ENCODE data around the gene EML3. TPM values are rescaled to one million over a fixed set of nuclear protein-coding genes. Genes with fewer than 3 reads are reported as not detected.

Gene EML3
- polyA plus RNA-seq, 1 donor from 2014 or later = 0.38 TPM

- peak overlapping the region; percentile 64 for H3K9ac ChIP-seq (ENCODE audit: low read length)
Observed at GRCh38 chr11:62552485-62553079, 60.0 kb downstream of the EML3 start.

More at GRCh38 chr11:62552485-62553079, 60.0 kb downstream of the EML3 start:
- Histone ChIP-seq H3K36me3 (ENCODE audit: insufficient read depth, low read length) (no peaks in the 10 kb centered on the region), H3K4me2 (ENCODE audit: low read length) (peak overlapping the region; percentile 36), H3K27ac (ENCODE audit: low read length) (peak overlapping the region; percentile 96), H2AFZ (ENCODE audit: low read depth, low read length) (no peak overlapping the region), H3K9me2 (ENCODE audit: insufficient read depth, low read length) (no peaks in the 10 kb centered on the region), H3K27me3 (ENCODE audit: insufficient read depth, low read depth, low read length) (peaks cover 8% of the 10 kb centered on the region), H3K4me3 (ENCODE audit: low read length) (peak overlapping the region; percentile 25), H4K20me1 (ENCODE audit: insufficient read depth) (no peaks in the 10 kb centered on the region), H3K79me2 (replicated peaks; ENCODE audit: insufficient read depth, low read length) (no peaks in the 10 kb centered on the region), H3F3A (ENCODE audit: insufficient read depth, low read length, poor library complexity, severe bottlenecking) (no peaks in the 10 kb centered on the region), H3K9me3 (ENCODE audit: low read length) (no peaks in the 10 kb centered on the region)
- TF ChIP-seq EP300 (conservative IDR thresholded peaks at IDR 0.05; ENCODE audit: poor library complexity, severe bottlenecking) (no peak), TAF1 (IDR thresholded peaks at IDR 0.05; ENCODE audit: low read depth) (no peak), EZH2 (IDR thresholded peaks at IDR 0.05; ENCODE audit: borderline replicate concordance, insufficient read depth, low read length, poor library complexity, severe bottlenecking) (no peak), SMC3 (conservative IDR thresholded peaks at IDR 0.05; ENCODE audit: poor library complexity) (no peak), MXI1 (conservative IDR thresholded peaks at IDR 0.05; ENCODE audit: poor library complexity, severe bottlenecking) (no peak), REST (IDR thresholded peaks at IDR 0.05; ENCODE audit: borderline replicate concordance) (no peak), RAD21 (conservative IDR thresholded peaks at IDR 0.05) (no peak), CTCF (IDR thresholded peaks at IDR 0.05; ENCODE audit: poor library complexity, severe bottlenecking) (no peak), POLR2AphosphoS5 (IDR thresholded peaks at IDR 0.05) (no peak)

Small RNA genes within 50 kb of the gene (small RNA-seq; reads per million reads assigned to genes)
- 0 reads per million in 3 experiments for gene AP001458.1
- 0 reads per million in 3 experiments for gene EEF1G
- gene MIR6747 = 0 to 13.3 (median 7.6) reads per million in 3 experiments

Other genes with a start within 250 kb of the EML3 start
- gene SCGB1A1, start 193.7 kb downstream of the EML3 start, polyA plus RNA-seq = not detected in 2 replicates
- 0.11 and 0.12 TPM in 2 replicates for gene AHNAK, start 66.0 kb downstream of the EML3 start, polyA plus RNA-seq
- gene EEF1G, start 38.9 kb downstream of the EML3 start, polyA plus RNA-seq = 1,473 and 1,555 TPM in 2 replicates
- 12.0 and 17.8 TPM in 2 replicates for gene TUT1, start 21.3 kb downstream of the EML3 start, polyA plus RNA-seq
- gene MTA2, start 10.9 kb downstream of the EML3 start, polyA plus RNA-seq = 130 and 140 TPM in 2 replicates
- gene ROM1, start 482 bp upstream of the EML3 start, polyA plus RNA-seq = 0.31 TPM in 1 of 2 replicates, not detected in the other
- 102 and 127 TPM in 2 replicates for gene B3GAT3, start 9.2 kb upstream of the EML3 start, polyA plus RNA-seq
- 60.6 and 62.7 TPM in 2 replicates for gene GANAB, start 33.8 kb upstream of the EML3 start, polyA plus RNA-seq
- gene INTS5, start 40.5 kb upstream of the EML3 start, polyA plus RNA-seq = 6.5 and 7.5 TPM in 2 replicates
- gene C11orf98, start 52.4 kb upstream of the EML3 start, polyA plus RNA-seq = 92.0 and 103 TPM in 2 replicates
- 6.3 and 16.0 TPM in 2 replicates for gene CSKMT, start 52.5 kb upstream of the EML3 start, polyA plus RNA-seq
- 6.8 and 8.4 TPM in 2 replicates for gene UQCC3, start 58.9 kb upstream of the EML3 start, polyA plus RNA-seq
- 10.5 and 10.6 TPM in 2 replicates for gene LBHD1, start 59.5 kb upstream of the EML3 start, polyA plus RNA-seq
- 209 and 248 TPM in 2 replicates for gene UBXN1, start 66.3 kb upstream of the EML3 start, polyA plus RNA-seq
- 0.44 and 0.82 TPM in 2 replicates for gene LRRN4CL, start 76.8 kb upstream of the EML3 start, polyA plus RNA-seq
- gene BSCL2, start 94.6 kb upstream of the EML3 start, polyA plus RNA-seq = 304 and 305 TPM in 2 replicates
- 120 and 121 TPM in 2 replicates for gene GNG3, start 94.9 kb upstream of the EML3 start, polyA plus RNA-seq
- 27.5 and 29.3 TPM in 2 replicates for gene HNRNPUL2, start 114.7 kb upstream of the EML3 start, polyA plus RNA-seq
- gene TTC9C, start 115.7 kb upstream of the EML3 start, polyA plus RNA-seq = 48.6 and 55.2 TPM in 2 replicates
- 8.5 and 20.9 TPM in 2 replicates for gene ZBTB3, start 141.4 kb upstream of the EML3 start, polyA plus RNA-seq
- 207 and 232 TPM in 2 replicates for gene POLR2G, start 148.8 kb upstream of the EML3 start, polyA plus RNA-seq
- gene TAF6L, start 158.6 kb upstream of the EML3 start, polyA plus RNA-seq = 55.2 and 61.7 TPM in 2 replicates
- 24.5 and 28.1 TPM in 2 replicates for gene TMEM179B, start 174.6 kb upstream of the EML3 start, polyA plus RNA-seq
- gene TMEM223, start 179.2 kb upstream of the EML3 start, polyA plus RNA-seq = 16.5 and 27.4 TPM in 2 replicates
- gene NXF1, start 192.7 kb upstream of the EML3 start, polyA plus RNA-seq = 26.0 and 32.1 TPM in 2 replicates
- 28.5 and 30.5 TPM in 2 replicates for gene STX5, start 219.3 kb upstream of the EML3 start, polyA plus RNA-seq
- gene TEX54, start 220.1 kb upstream of the EML3 start, polyA plus RNA-seq = not detected in 2 replicates
- 50.4 and 71.7 TPM in 2 replicates for gene WDR74, start 226.8 kb upstream of the EML3 start, polyA plus RNA-seq